GM12878 (cell line): ENCODE results near the gene PARP2. TPM values are rescaled to one million over a fixed set of nuclear protein-coding genes. Genes with fewer than 3 reads are reported as not detected.

Experiments
- ATAC-seq: fragments of 200-7000 bp; cut with Tn5 transposase; 3 replicates; pipeline ENCODE4 v1.9.1; 2020; ENCODE audit warnings: mild to moderate bottlenecking, moderate library complexity
- BruUV-seq: library from RNA; stranded (reverse); fragments of 400-500 nt; replicated peaks from 2 replicates; lab custom pipeline; 2021; lab: Mats Ljungman, UMichigan
- CTCF ChIA-PET: fragments of 300-600 bp; sonication (Branson Sonifier 250); formaldehyde crosslinking; extraction: SDS; loops from one replicate; lab custom pipeline; 2021; ENCODE audit warnings: inconsistent platforms; lab: Yijun Ruan, JAX
- POLR2A ChIA-PET: fragments of 350-600 bp; formaldehyde crosslinking; extraction: SDS; loops from one replicate; lab custom pipeline; 2021; ENCODE audit warnings: inconsistent platforms; lab: Charles Lee
- RAD21 ChIA-PET: fragments of 300-600 bp; sonication (Branson Sonifier 250); formaldehyde crosslinking; loops from one replicate; lab custom pipeline; 2023; ENCODE audit warnings: antibody characterized with exemption; ENCODE audit not compliant: unreplicated experiment; lab: Charles Lee
- SMC1A ChIA-PET: fragments of 300-600 bp; sonication (Branson Sonifier 250); formaldehyde crosslinking; loops from one replicate; lab custom pipeline; 2023; ENCODE audit not compliant: unreplicated experiment, uncharacterized antibody; lab: Charles Lee
- DNase-seq: peaks from one replicate; pipeline ENCODE4 v3.0.0-alpha.2; 2011; ENCODE audit warnings: low read depth, low spot score
- FAIRE-seq: peaks from 3 replicates; lab custom pipeline; 2011; peaks lifted over from hg19 to GRCh38; lab: Jason Lieb, UNC
- H2AFZ ChIP-seq: 2 replicates; pipeline ENCODE4 v1.6.0; 2011; ENCODE audit warnings: low read depth, low read length, control low read depth; ENCODE audit not compliant: control insufficient read depth
- H3K27ac ChIP-seq: 2 replicates; pipeline ENCODE4 v1.5.1; 2011; ENCODE audit warnings: control low read depth; ENCODE audit not compliant: control insufficient read depth, insufficient read depth
- H3K27me3 ChIP-seq, 2 experiments: replicated peaks in 1 of 2; 2 replicates each; pipeline versions ENCODE4 v1.6.0 to v1.6.1; 2011; ENCODE audit warnings: low read length in 1 of 2; ENCODE audit not compliant: control insufficient read depth in 2 of 2, insufficient read depth in 2 of 2
- H3K36me3 ChIP-seq, 2 experiments: 2 replicates each; pipeline ENCODE4 v1.5.1; 2011; ENCODE audit warnings: low read length in 1 of 2; ENCODE audit not compliant: control insufficient read depth in 2 of 2, insufficient read depth in 2 of 2
- H3K4me1 ChIP-seq: 2 replicates; pipeline ENCODE4 v1.6.1; 2011; ENCODE audit warnings: mild to moderate bottlenecking, low read length, moderate library complexity, mixed read lengths; ENCODE audit not compliant: control insufficient read depth, insufficient read depth
- H3K4me2 ChIP-seq: 2 replicates; pipeline ENCODE4 v1.6.0; 2011; ENCODE audit warnings: control low read depth; ENCODE audit not compliant: control insufficient read depth, insufficient read depth
- H3K4me3 ChIP-seq: fragments of 200-600 bp; sonication (generic); 2 replicates; pipeline ENCODE4 v1.5.1; 2016
- H3K79me2 ChIP-seq: 2 replicates; pipeline ENCODE4 v1.6.0; 2011; ENCODE audit warnings: low read length; ENCODE audit not compliant: control insufficient read depth, insufficient read depth
- H3K9ac ChIP-seq: 2 replicates; pipeline ENCODE4 v1.8.0; 2011; ENCODE audit warnings: low read length, control low read depth, mixed read lengths; ENCODE audit not compliant: control insufficient read depth, insufficient read depth
- H3K9me3 ChIP-seq: replicated peaks from 3 replicates; pipeline ENCODE4 v1.5.1; 2011; ENCODE audit warnings: mild to moderate bottlenecking, low read length; ENCODE audit not compliant: control insufficient read depth, insufficient read depth
- H4K20me1 ChIP-seq: 2 replicates; pipeline ENCODE4 v1.6.0; 2011; ENCODE audit not compliant: control insufficient read depth, insufficient read depth
- CUX1 ChIP-seq: IDR thresholded peaks from 2 replicates; pipeline ENCODE4 v1.6.1; 2012; ENCODE audit warnings: improper control_type of control experiment, low read depth, low read length; ENCODE audit not compliant: insufficient replicate concordance
- ETV6 ChIP-seq, 2 experiments: fragments of 450-650 bp in 1 of 2; IDR thresholded peaks in 1 of 2; conservative IDR thresholded peaks in 1 of 2; 2 replicates each; pipeline ENCODE4 v1.6.1; 2014; ENCODE audit warnings: antibody characterized with exemption in 1 of 2, borderline replicate concordance in 1 of 2, low read depth in 1 of 2, mild to moderate bottlenecking in 1 of 2, moderate library complexity in 1 of 2
- MXI1 ChIP-seq: fragments of 150-350 bp; IDR thresholded peaks from 2 replicates; pipeline ENCODE4 v1.6.1; 2011; ENCODE audit warnings: low read depth, mild to moderate bottlenecking, inconsistent platforms, low read length, improper control_type of control experiment
- NBN ChIP-seq: fragments of 450-650 bp; IDR thresholded peaks from 2 replicates; pipeline ENCODE4 v1.6.1; 2016
- SMARCA5 ChIP-seq: fragments of 450-650 bp; IDR thresholded peaks from 2 replicates; pipeline ENCODE4 v1.6.1; 2017; ENCODE audit warnings: mild to moderate bottlenecking
- SP1 ChIP-seq: IDR thresholded peaks from one replicate; pipeline ENCODE4 v1.6.1; 2011; ENCODE audit warnings: low read depth, low read length
- TCF12 ChIP-seq: IDR thresholded peaks from 2 replicates; pipeline ENCODE4 v1.6.1; 2011; ENCODE audit warnings: low read depth, mild to moderate bottlenecking, low read length
- YY1 ChIP-seq: IDR thresholded peaks from 2 replicates; pipeline ENCODE4 v1.6.1; 2011; ENCODE audit warnings: low read depth, mild to moderate bottlenecking, low read length
- ZNF384 ChIP-seq: IDR thresholded peaks from 2 replicates; pipeline ENCODE4 v1.6.1; 2012; ENCODE audit warnings: low read depth, mild to moderate bottlenecking, low read length, improper control_type of control experiment, borderline replicate concordance
- WGBS: methylation state at CpG from one replicate; pipeline ENCODE4 v1.1.6; 2016; ENCODE audit warnings: low lambda C conversion rate; ENCODE audit not compliant: insufficient replicate concordance, insufficient coverage; ENCODE audit errors: missing lambda C conversion rate; 5-methylcytosine and 5-hydroxymethylcytosine counted together
- in situ Hi-C: fragments of 300-500 bp; cut with MboI; formaldehyde crosslinking; loops from 9 replicates; pipeline ENCODE4 v1.14.3; 2018; ENCODE audit warnings: mixed read lengths
- intact Hi-C: fragments of 100-400 bp; cut with micrococcal nuclease; formaldehyde crosslinking; loops from one replicate; pipeline ENCODE4 v1.14.2; 2022; ENCODE audit not compliant: unreplicated experiment
- polyA plus RNA-seq, 11 experiments: library from polyadenylated mRNA; depleted of rRNA in 4 of 11; unstranded in 6 of 11; stranded (reverse) in 5 of 11; fragments of >200 nt; fragmentation: Nextera tagmentation in 4 of 11; fragmentation: Illumina TruSeq in 1 of 11; extraction: Ambion mirVana in 4 of 11; extraction: Trizol in 1 of 11; gene quantifications; 1 replicate in 1 of 11; 2 replicates in 10 of 11; pipeline versions ENCODE4 v1.2.1 to v1.2.3, GENCODE V29; 2011 to 2016; ENCODE audit warnings: inconsistent platforms in 2 of 11, missing spikeins in 2 of 11, low read depth in 1 of 11
- total RNA-seq, 4 experiments: library from RNA; depleted of rRNA in 3 of 4; stranded (reverse); fragments of >200 nt in 3 of 4; fragmentation: Illumina TruSeq in 1 of 4; extraction: Trizol in 1 of 4; gene quantifications; 2 replicates each; pipeline versions ENCODE4 v1.2.1 to v1.2.3, GENCODE V29; 2013 to 2021

PARP2 gene
- total and polyA plus RNA-seq, 10 of the 15 experiments (the other 5 are each of a cell fraction or from before 2014, with no cell fraction given), result 26.7 to 75.4 (median 42.3) TPM

DNA sequence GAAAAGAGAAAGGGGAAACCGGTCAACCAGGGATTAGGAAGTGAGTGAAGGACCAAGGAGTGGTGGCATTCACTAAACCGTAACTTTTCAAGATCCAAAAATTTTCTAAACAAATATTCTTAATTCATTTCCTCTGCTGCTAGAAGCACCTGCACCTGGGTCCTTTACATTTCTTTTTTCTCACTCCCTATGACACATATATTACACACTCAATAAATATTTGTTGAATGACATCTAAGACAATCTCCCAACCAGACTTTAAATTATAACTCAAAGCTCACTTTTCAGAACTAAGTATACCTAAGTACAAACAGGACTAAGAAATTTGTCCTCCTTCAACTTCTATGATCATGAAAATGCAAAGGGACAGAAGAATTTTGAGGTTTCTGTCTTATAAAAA, 48.8 kb upstream of the PARP2 start:
- H4K20me1 ChIP-seq, result no peaks in the 10 kb centered on the region
- no peak for FAIRE-seq
- no peak overlapping the region for H3K4me2 ChIP-seq
- no peak for ATAC-seq
- H3K79me2 ChIP-seq, result no peaks in the 10 kb centered on the region
- H3K4me3 ChIP-seq, result no peak overlapping the region
- H3K9ac ChIP-seq, result no peak overlapping the region
- no peak overlapping the region for H2AFZ ChIP-seq
- SMC1A ChIA-PET, result interaction anchor here (1.0 to 1.6 kb wide), 2 partner anchors 32 to 98 kb away, joined by 3 to 4 read pairs; no protein-coding TSS in a partner anchor
- in situ Hi-C loops (no loop called here), intact Hi-C loops (no loop called here)
- DNase-seq, result no peak
- no TSS peak for BruUV-seq
- 92% methylated on average over 2 of the region's 2 CpGs for WGBS
- RAD21 ChIA-PET, result interaction anchor here (1.0 to 1.1 kb wide), 2 partner anchors 49 to 316 kb away, joined by 3 read pairs; partner anchors contain the start of gene PARP2
- H3K27ac ChIP-seq, result no peak overlapping the region
- no peak for TF ChIP-seq ZNF384
- no peak for TF ChIP-seq YY1
- no peak for TF ChIP-seq MXI1
- no peak for TF ChIP-seq NBN
- no peak for TF ChIP-seq SP1
- POLR2A ChIA-PET, result interaction anchor here (1.2 kb wide), 1 partner anchor 48 kb away, joined by 4 read pairs; the partner anchor contains the start of gene PARP2
- no peaks in the 10 kb centered on the region for H3K9me3 ChIP-seq
- peaks cover 2 to 21% of the 10 kb centered on the region in 2 experiments for H3K36me3 ChIP-seq
- H3K4me1 ChIP-seq, result peaks cover 11% of the 10 kb centered on the region
- H3K27me3 ChIP-seq, result no peaks in the 10 kb centered on the region
- CTCF ChIA-PET, result interaction anchor here (1.2 to 3.6 kb wide), 2 partner anchors 12 to 314 kb away, joined by 3 to 12 read pairs; partner anchors contain the start of gene TTC5

DNA sequence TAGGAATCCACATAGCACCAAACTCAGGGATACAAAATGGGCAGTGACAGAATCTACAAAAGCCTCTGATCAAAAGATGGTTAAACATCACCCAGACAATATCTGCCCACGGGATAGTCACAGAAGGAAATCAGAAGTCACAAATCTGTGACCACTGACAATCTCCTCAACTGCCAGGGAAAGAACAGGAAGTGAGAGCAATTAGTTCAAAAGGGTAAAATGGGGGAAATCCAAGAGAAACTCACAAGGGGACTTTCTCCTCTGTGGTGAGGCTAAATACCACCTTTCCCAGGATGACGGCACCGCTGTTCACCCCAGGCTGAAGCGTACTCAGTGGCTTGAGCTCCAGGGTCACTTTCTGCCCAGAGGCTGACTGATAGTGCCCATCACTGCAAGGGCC, 48.4 kb upstream of the PARP2 start:
- Histone ChIP-seq H3K4me3 (no peak overlapping the region), H4K20me1 (no peaks in the 10 kb centered on the region), H3K36me3 (peaks cover 2 to 21% of the 10 kb centered on the region in 2 experiments), H3K9ac (no peak overlapping the region), H3K4me2 (no peak overlapping the region), H3K79me2 (no peaks in the 10 kb centered on the region), H3K4me1 (peaks cover 11% of the 10 kb centered on the region), H3K27ac (no peak overlapping the region), H3K27me3 (no peaks in the 10 kb centered on the region), H2AFZ (no peak overlapping the region), H3K9me3 (no peaks in the 10 kb centered on the region)
- intact Hi-C loops (no loop called here), in situ Hi-C loops (no loop called here)
- DNase-seq (peak; percentile 60), ATAC-seq (peak; percentile 99), FAIRE-seq (peak; percentile 88)
- WGBS, result 4% methylated on average over 4 of the region's 4 CpGs
- SMC1A ChIA-PET, result interaction anchor here (0.7 to 1.6 kb wide), 3 partner anchors 33 to 121 kb away, joined by 3 to 4 read pairs (median 4); no protein-coding TSS in a partner anchor
- RAD21 ChIA-PET, result interaction anchor here (0.9 to 1.3 kb wide), 4 partner anchors 32 to 315 kb away, joined by 3 to 4 read pairs (median 3); partner anchors contain the start of gene PARP2
- no TSS peak for BruUV-seq
- POLR2A ChIA-PET, result interaction anchor here (1.1 to 1.2 kb wide), 2 partner anchors 39 to 48 kb away, joined by 3 to 4 read pairs; partner anchors contain the start of gene PARP2
- CTCF ChIA-PET, result interaction anchor here (1.2 to 3.6 kb wide), 2 partner anchors 11 to 314 kb away, joined by 3 to 12 read pairs; partner anchors contain the start of gene TTC5
- TF ChIP-seq SMARCA5, result no peak
- TF ChIP-seq TCF12, result no peak
- TF ChIP-seq CUX1, result peak; percentile 34
- TF ChIP-seq ETV6 (conservative IDR thresholded peaks at IDR 0.05 in 1 of 2, IDR thresholded peaks at IDR 0.05 in 1 of 2; ENCODE audit: borderline replicate concordance in 1 of 2, low read depth in 1 of 2), result peak in 1 of 2 experiments; percentile 76; a peak in 1 of 4 replicates
